Calu3 (cell line): ENCODE data around the gene TBC1D14. TPM values are rescaled to one million over a fixed set of nuclear protein-coding genes. Genes with fewer than 3 reads are reported as not detected.

ENCODE experiments used
- BruUV-seq: library from RNA; stranded (reverse); fragments of 400-500 nt; replicated peaks from 2 replicates; lab custom pipeline; 2021; lab: Mats Ljungman, UMichigan
- CTCF ChIA-PET: fragments of 300-600 bp; sonication (Branson Sonifier 250); formaldehyde crosslinking; loops from one replicate; lab custom pipeline; 2022; ENCODE audit warnings: antibody characterized with exemption; lab: Charles Lee
- DNase-seq: peaks from one replicate; pipeline ENCODE4 v3.0.0; 2022
- H3K27ac Mint-ChIP-seq: one replicate; pipeline ENCODE4 v1.8.0; 2022; ENCODE audit warnings: mixed read lengths; ENCODE audit not compliant: unreplicated experiment
- H3K27me3 Mint-ChIP-seq: one replicate; pipeline ENCODE4 v1.8.0; 2022; ENCODE audit warnings: mixed read lengths; ENCODE audit not compliant: unreplicated experiment
- H3K36me3 Mint-ChIP-seq: one replicate; pipeline ENCODE4 v1.8.0; 2022; ENCODE audit warnings: mild to moderate bottlenecking, moderate library complexity, mixed read lengths; ENCODE audit not compliant: insufficient read depth, unreplicated experiment
- H3K4me1 Mint-ChIP-seq: one replicate; pipeline ENCODE4 v1.8.0; 2022; ENCODE audit warnings: mild to moderate bottlenecking, low read depth, mixed read lengths; ENCODE audit not compliant: unreplicated experiment
- H3K4me3 Mint-ChIP-seq: one replicate; pipeline ENCODE4 v1.8.0; 2022; ENCODE audit warnings: mild to moderate bottlenecking, low read depth, moderate library complexity, mixed read lengths; ENCODE audit not compliant: unreplicated experiment
- H3K9me3 Mint-ChIP-seq: one replicate; pipeline ENCODE4 v1.8.0; 2022; ENCODE audit warnings: low read depth, mixed read lengths; ENCODE audit not compliant: unreplicated experiment
- CTCF ChIP-seq: fragments of 200-600 bp; IDR thresholded peaks from one replicate; pipeline ENCODE4 v1.8.0; 2022; ENCODE audit warnings: antibody characterized with exemption; ENCODE audit not compliant: unreplicated experiment
- intact Hi-C: fragments of 100-400 bp; cut with micrococcal nuclease; formaldehyde crosslinking; loops from one replicate; pipeline ENCODE4 v1.10.0; 2022; ENCODE audit not compliant: unreplicated experiment
- total RNA-seq: library from RNA; stranded (reverse); gene quantifications from 2 replicates; pipeline ENCODE4 v1.2.3, GENCODE V29; 2022

Gene TBC1D14
- total RNA-seq, 1 experiment from 2014 or later = 26.4 TPM

- Mint-ChIP-seq H3K36me3 (peaks cover 9% of the 10 kb centered on the region), H3K4me3 (no peak overlapping the region), H3K27ac (no peak overlapping the region), H3K4me1 (peaks cover 16% of the 10 kb centered on the region), H3K9me3 (no peaks in the 10 kb centered on the region), H3K27me3 (no peaks in the 10 kb centered on the region)
- no peak for TF ChIP-seq CTCF
- no TSS peak for BruUV-seq
- CTCF ChIA-PET = interaction anchor here (0.6 kb wide), 1 partner anchor 21 kb away, joined by 3 read pairs; no protein-coding TSS in a partner anchor
- no peak for DNase-seq
- intact Hi-C loops = no loop called here
Observed at GRCh38 chr4:7049739-7050138, 140.1 kb downstream of the TBC1D14 start.

- intact Hi-C loops = no loop called here
- CTCF ChIA-PET = interaction anchor here (0.5 kb wide), 1 partner anchor 105 kb away, joined by 6 read pairs; no protein-coding TSS in a partner anchor
Observed at GRCh38 chr4:7050481-7051143, 141.0 kb downstream of the TBC1D14 start.

GRCh38 chr4:7051144-7051495, 141.5 kb downstream of the TBC1D14 start:
- TF ChIP-seq CTCF = no peak
- H3K36me3 Mint-ChIP-seq = peaks cover 9% of the 10 kb centered on the region
- no peaks in the 10 kb centered on the region for H3K9me3 Mint-ChIP-seq
- no peak overlapping the region for H3K4me3 Mint-ChIP-seq
- DNase-seq = no peak
- intact Hi-C loops = no loop called here
- no TSS peak for BruUV-seq
- H3K4me1 Mint-ChIP-seq = peaks cover 11% of the 10 kb centered on the region
- H3K27me3 Mint-ChIP-seq = no peaks in the 10 kb centered on the region
- no peak overlapping the region for H3K27ac Mint-ChIP-seq
- CTCF ChIA-PET = interaction anchor here (0.5 kb wide), 1 partner anchor 105 kb away, joined by 6 read pairs; no protein-coding TSS in a partner anchor

More at GRCh38 chr4:7050481-7051143, 141.0 kb downstream of the TBC1D14 start:
- Mint-ChIP-seq H3K36me3 (peaks cover 9% of the 10 kb centered on the region), H3K27ac (no peak overlapping the region), H3K4me1 (peaks cover 11% of the 10 kb centered on the region), H3K9me3 (no peaks in the 10 kb centered on the region), H3K27me3 (no peaks in the 10 kb centered on the region), H3K4me3 (no peak overlapping the region)
- no peak for DNase-seq
- no peak for TF ChIP-seq CTCF
- no TSS peak for BruUV-seq

GRCh38 chr4:7051905-7052304, 142.3 kb downstream of the TBC1D14 start:
- Mint-ChIP-seq H3K4me3 (no peak overlapping the region), H3K4me1 (peaks cover 4% of the 10 kb centered on the region), H3K36me3 (peaks cover 9% of the 10 kb centered on the region), H3K27ac (no peak overlapping the region), H3K27me3 (no peaks in the 10 kb centered on the region), H3K9me3 (no peaks in the 10 kb centered on the region)
- CTCF ChIA-PET = no interaction called here
- no peak for TF ChIP-seq CTCF
- BruUV-seq = no TSS peak
- intact Hi-C loops = no loop called here
- no peak for DNase-seq
